Measurements from ENCODE around the gene CACHD1. TPM values are rescaled to one million over a fixed set of nuclear protein-coding genes. Genes with fewer than 3 reads are reported as not detected.

CACHD1 gene
- total and polyA plus RNA-seq, 7 donors = 1.1 to 5.8 (median 2.1) TPM

GRCh38 chr1:64478594-64479470, 8.9 kb downstream of the CACHD1 start:
- Histone ChIP-seq H3K9me3 (no peaks in the 10 kb centered on the region), H3K27me3 (ENCODE audit: insufficient read depth in 3 of 3, low read length in 2 of 3) (no peaks in the 10 kb centered on the region), H3K4me3 (no peak overlapping the region), H3K36me3 (ENCODE audit: insufficient read depth in 1 of 2, low read depth in 1 of 2) (no peaks in the 10 kb centered on the region), H3K27ac (no peak overlapping the region), H3K4me1 (peaks cover 21% of the 10 kb centered on the region)
- ATAC-seq (no peak), DNase-seq (no peak)
- intact Hi-C loops (cut with DNase I) = loop anchor here in 1 of 2 donors (10.0 kb wide), 2 partner anchors 214 to 356 kb away; no protein-coding TSS in a partner anchor
- TF ChIP-seq CTCF (IDR thresholded peaks at IDR 0.05) = no peak
- WGBS, 3 donors = 76 to 91% (median 82%) methylated on average over 3 of the region's 3 CpGs

GRCh38 chr1:64479874-64480273, 9.9 kb downstream of the CACHD1 start:
- H3K4me1 ChIP-seq = peaks cover 21% of the 10 kb centered on the region

GRCh38 chr1:64480999-64481772, 11.3 kb downstream of the CACHD1 start:
- Histone ChIP-seq H3K4me3 (no peak overlapping the region), H3K27me3 (ENCODE audit: insufficient read depth in 3 of 3, low read length in 2 of 3) (no peaks in the 10 kb centered on the region), H3K27ac (no peak overlapping the region), H3K9me3 (no peaks in the 10 kb centered on the region), H3K36me3 (ENCODE audit: insufficient read depth in 1 of 2, low read depth in 1 of 2) (no peaks in the 10 kb centered on the region), H3K4me1 (peaks cover 12% of the 10 kb centered on the region)
- DNase-seq (no peak), ATAC-seq (no peak)
- 53 to 59% (median 57%) methylated on average over 4 of the region's 4 CpGs for WGBS, 3 donors
- no peak for TF ChIP-seq CTCF (IDR thresholded peaks at IDR 0.05)
- intact Hi-C loops (cut with DNase I) = no loop called here

More at GRCh38 chr1:64479874-64480273, 9.9 kb downstream of the CACHD1 start:
- no peak overlapping the region for H3K4me3 ChIP-seq
- H3K9me3 ChIP-seq = no peaks in the 10 kb centered on the region
- no peaks in the 10 kb centered on the region for H3K36me3 ChIP-seq (ENCODE audit: insufficient read depth in 1 of 2, low read depth in 1 of 2)
- ATAC-seq = no peak
- no peaks in the 10 kb centered on the region for H3K27me3 ChIP-seq (ENCODE audit: insufficient read depth in 3 of 3, low read length in 2 of 3)
- intact Hi-C loops (cut with DNase I) = loop anchor here in 1 of 2 donors (10.0 kb wide), 2 partner anchors 215 to 355 kb away; no protein-coding TSS in a partner anchor
- no peak overlapping the region for H3K27ac ChIP-seq
- no peak for DNase-seq
- WGBS, 3 donors = 95 to 100% (median 100%) methylated on average over 1 of the region's 1 CpG
- TF ChIP-seq CTCF (IDR thresholded peaks at IDR 0.05) = no peak

- ATAC-seq = no peak
- intact Hi-C loops (cut with DNase I) = no loop called here
- Histone ChIP-seq H3K36me3 (ENCODE audit: insufficient read depth in 1 of 2, low read depth in 1 of 2) (no peaks in the 10 kb centered on the region), H3K9me3 (no peaks in the 10 kb centered on the region), H3K4me3 (no peak overlapping the region), H3K27me3 (ENCODE audit: insufficient read depth in 3 of 3, low read length in 2 of 3) (no peaks in the 10 kb centered on the region), H3K27ac (no peak overlapping the region), H3K4me1 (peaks cover 4% of the 10 kb centered on the region)
- TF ChIP-seq CTCF (IDR thresholded peaks at IDR 0.05) = no peak
- no peak for DNase-seq
- WGBS, 3 donors = 77 to 85% (median 81%) methylated on average over 3 of the region's 3 CpGs
Measured at GRCh38 chr1:64482128-64482527, 12.2 kb downstream of the CACHD1 start.
